MG63 (cell line): ENCODE data around the gene EFL1. TPM values are rescaled to one million over a fixed set of nuclear protein-coding genes. Genes with fewer than 3 reads are reported as not detected.

ENCODE experiments used
- DNase-seq: peaks from one replicate; pipeline ENCODE4 v3.0.0-alpha.2; 2020
- H3K27me3 ChIP-seq: fragments of 250-450 bp; sonication (Bioruptor Pico); 2 replicates; pipeline ENCODE4 v1.5.1; 2020; ENCODE audit warnings: mild to moderate bottlenecking, moderate library complexity
- H3K36me3 ChIP-seq: fragments of 250-450 bp; sonication (Bioruptor Pico); 2 replicates; pipeline ENCODE4 v1.5.1; 2020; ENCODE audit warnings: mild to moderate bottlenecking, moderate library complexity
- H3K4me3 ChIP-seq: fragments of 250-450 bp; sonication (Bioruptor Pico); 2 replicates; pipeline ENCODE4 v1.5.1; 2020; ENCODE audit warnings: mild to moderate bottlenecking, moderate library complexity
- H3K9me3 ChIP-seq: fragments of 250-450 bp; sonication (Bioruptor Pico); 2 replicates; pipeline ENCODE4 v1.5.1; 2020; ENCODE audit warnings: mild to moderate bottlenecking, moderate library complexity
- total RNA-seq: library from RNA; depleted of rRNA; stranded (reverse); fragments of >200 nt; shearing (Covaris generic); gene quantifications from 2 replicates; pipeline ENCODE4 v1.2.3, GENCODE V29; 2014; ENCODE audit warnings: low replicate concordance

EFL1 gene
- total RNA-seq, 1 experiment from 2014 or later, result 18.2 TPM

DNA sequence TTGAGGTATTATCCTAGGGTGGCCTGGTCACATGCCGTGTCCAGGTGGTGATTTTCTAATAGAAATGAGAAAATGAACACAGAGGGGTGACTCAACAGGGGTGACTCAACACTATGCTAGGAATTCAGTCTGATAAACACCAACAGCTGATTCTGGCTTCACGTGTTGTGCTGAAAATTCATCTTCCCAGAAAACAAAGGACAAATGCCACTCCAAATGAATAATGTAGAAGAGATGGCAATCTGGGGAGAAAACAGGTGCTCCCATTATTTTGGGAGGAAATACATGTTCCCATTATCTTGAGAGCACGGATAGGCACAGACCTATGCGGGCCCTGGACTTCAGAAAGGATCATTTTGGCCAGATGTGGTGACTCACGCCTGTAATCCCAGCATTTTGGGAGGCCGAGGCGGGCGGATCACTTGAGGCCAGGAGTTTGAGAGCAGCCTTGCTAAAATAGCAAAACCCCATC, 115.5 kb downstream of the EFL1 start:
- peaks cover 40% of the 10 kb centered on the region for H3K36me3 ChIP-seq
- peak; percentile 74 for DNase-seq

DNA sequence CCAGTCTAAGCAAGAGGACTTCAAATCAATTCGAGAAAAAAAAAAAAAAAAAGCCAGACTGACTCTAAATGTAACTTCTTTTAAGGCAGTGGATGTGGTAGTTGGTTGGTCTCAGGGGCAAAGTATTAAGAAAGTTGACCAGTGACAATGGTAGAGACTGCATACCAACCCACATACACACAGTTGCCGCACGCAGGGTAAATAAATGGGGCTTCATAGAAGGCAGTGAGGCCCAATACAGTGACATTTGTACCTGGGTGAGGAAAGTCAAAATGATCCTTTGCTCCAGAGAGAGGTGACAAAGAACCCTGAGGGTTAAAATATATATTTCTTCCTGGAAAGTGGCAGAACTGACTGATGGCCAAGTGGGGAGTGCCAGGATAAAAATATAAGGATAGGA, 116.0 kb downstream of the EFL1 start:
- H3K9me3 ChIP-seq, result no peaks in the 10 kb centered on the region
- no peaks in the 10 kb centered on the region for H3K27me3 ChIP-seq
- peaks cover 38% of the 10 kb centered on the region for H3K36me3 ChIP-seq
- no peak overlapping the region for H3K4me3 ChIP-seq
- DNase-seq, result no peak

More for the DNA sequence above, 115.5 kb downstream of the EFL1 start:
- H3K9me3 ChIP-seq, result no peaks in the 10 kb centered on the region
- H3K27me3 ChIP-seq, result no peaks in the 10 kb centered on the region
- H3K4me3 ChIP-seq, result no peak overlapping the region

DNA sequence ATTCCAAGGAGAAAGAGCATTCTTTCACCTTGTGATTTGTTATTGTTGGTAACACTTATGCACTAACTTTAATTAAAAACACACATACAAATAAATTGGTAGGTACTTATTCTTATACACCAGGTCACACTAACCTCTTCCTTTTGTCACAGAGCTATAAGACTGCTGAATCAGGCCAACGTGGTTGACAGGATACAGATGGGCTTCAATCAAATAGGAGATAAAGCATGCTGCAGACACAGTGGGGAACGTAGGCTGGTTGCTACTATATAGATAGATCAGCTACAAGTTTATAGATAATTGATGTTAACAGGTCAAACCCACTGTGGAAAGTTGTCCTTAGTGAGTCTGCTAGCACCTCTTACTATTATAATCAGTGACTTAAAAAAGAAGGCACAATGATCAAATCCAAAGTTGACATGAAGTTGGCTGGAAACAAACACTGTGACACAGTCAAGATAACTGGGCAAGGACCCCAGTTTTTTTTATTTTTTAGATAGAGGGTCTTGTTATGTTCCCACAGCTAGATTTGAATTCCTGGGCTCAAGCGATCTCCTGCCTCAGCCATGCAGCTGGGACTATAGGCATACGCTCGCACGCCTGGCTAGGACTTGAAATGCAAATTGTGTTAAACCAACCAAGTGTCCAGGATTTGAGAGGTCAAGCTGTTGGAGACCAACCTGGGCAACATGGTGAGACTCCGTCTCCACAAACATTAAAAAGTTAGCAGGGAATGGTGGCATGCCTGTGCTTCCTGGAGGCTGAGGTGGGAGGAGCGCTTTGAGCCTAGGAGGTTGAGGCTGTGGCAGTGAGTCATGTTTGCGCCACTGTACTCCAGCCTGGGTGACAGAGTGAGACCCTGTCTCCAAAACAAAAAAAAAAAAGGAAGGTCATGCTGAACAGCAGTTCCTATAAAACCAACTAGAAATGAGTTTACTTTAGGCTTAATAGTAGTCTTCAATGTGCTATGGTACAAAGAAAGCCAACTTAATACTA, 118.8 kb downstream of the EFL1 start:
- Histone ChIP-seq H3K4me3 (no peak overlapping the region), H3K27me3 (no peaks in the 10 kb centered on the region), H3K9me3 (no peaks in the 10 kb centered on the region), H3K36me3 (peaks cover 22% of the 10 kb centered on the region)
- DNase-seq, result no peak

DNA sequence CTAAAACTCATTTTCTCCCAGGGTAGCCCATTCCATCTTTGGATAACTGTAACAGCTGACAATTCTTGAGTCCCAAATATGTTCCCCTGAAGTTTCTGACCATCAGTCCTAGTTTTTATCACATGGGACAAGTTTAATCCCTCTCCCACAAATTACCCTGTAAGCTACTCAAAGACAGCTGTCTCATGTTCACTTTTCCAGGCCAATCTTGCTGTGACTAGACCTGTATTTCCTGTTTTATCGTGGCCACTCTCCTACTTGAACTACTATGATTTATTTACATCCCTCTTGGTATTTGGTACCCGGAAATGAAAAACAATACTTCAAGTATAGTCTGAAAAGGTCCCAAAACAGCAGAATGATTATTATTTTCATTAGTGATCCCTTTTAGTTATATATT, 121.6 kb downstream of the EFL1 start:
- Histone ChIP-seq H3K9me3 (no peaks in the 10 kb centered on the region), H3K27me3 (no peaks in the 10 kb centered on the region), H3K4me3 (no peak overlapping the region), H3K36me3 (peaks cover 38% of the 10 kb centered on the region)
- DNase-seq, result no peak

DNA sequence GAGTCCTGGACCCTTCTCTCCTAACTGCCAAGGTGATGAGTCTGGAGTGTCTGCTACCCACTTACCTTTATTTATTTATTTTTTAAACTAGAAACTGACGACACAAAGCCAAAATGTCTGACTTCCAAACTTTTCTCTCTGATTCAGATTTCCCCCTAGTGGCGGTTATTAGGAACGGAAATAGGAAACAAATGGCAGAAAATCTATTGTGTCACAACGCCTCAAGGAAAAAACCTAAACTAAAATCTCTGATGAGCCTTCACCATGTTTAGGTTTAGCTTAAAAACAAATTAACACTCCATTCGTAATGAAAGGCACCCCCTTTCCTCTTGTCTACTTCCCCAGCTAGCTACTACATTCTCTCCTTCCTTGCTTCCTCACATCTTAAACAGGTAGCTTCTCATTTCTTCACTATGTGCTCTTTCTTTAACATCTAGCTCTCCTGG, 122.7 kb downstream of the EFL1 start:
- no peak overlapping the region for H3K4me3 ChIP-seq
- DNase-seq, result no peak
- H3K36me3 ChIP-seq, result peaks cover 38% of the 10 kb centered on the region
- H3K9me3 ChIP-seq, result no peaks in the 10 kb centered on the region
- H3K27me3 ChIP-seq, result no peaks in the 10 kb centered on the region

DNA sequence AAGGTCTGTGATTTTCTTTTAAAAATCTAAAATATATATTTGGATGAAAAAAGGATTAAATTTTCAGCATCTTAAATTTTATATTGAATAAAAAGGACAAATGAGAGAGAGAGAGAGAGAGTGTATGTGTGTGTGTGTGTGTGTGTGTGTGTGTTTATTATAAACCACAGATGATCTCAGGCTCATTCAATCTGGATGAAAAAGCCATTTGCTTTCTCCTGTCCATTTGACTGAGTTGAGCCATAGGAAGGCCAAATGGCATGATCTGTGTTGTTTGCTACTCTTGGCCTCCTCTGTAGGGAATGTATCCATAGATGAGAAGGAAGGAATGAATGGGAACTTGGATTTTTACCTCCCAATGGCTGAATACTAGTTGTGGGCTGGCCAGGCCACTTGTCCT, 124.2 kb downstream of the EFL1 start:
- Histone ChIP-seq H3K9me3 (no peaks in the 10 kb centered on the region), H3K36me3 (peaks cover 39% of the 10 kb centered on the region), H3K4me3 (no peak overlapping the region), H3K27me3 (no peaks in the 10 kb centered on the region)
- no peak for DNase-seq

DNA sequence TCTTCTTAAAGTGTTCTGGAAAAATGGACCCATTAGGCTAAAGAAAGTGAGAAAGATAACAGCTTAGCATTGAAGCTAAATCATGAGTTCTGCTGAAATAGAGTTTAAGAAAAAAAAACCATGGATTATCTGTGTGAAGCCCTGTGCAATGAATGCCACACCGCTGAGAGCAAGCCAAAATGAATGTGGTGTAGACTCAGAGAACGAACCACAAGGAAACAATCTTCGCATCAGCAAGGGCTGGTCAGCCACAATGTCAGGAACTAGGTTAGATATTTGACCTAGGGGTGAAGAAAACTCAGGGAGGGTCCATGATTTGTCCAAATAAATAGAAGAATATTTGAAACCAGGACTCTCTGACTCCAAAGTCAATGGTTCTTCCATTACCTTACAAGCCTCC, 125.3 kb downstream of the EFL1 start:
- Histone ChIP-seq H3K9me3 (no peaks in the 10 kb centered on the region), H3K36me3 (peaks cover 36% of the 10 kb centered on the region), H3K4me3 (no peak overlapping the region), H3K27me3 (no peaks in the 10 kb centered on the region)
- no peak for DNase-seq

DNA sequence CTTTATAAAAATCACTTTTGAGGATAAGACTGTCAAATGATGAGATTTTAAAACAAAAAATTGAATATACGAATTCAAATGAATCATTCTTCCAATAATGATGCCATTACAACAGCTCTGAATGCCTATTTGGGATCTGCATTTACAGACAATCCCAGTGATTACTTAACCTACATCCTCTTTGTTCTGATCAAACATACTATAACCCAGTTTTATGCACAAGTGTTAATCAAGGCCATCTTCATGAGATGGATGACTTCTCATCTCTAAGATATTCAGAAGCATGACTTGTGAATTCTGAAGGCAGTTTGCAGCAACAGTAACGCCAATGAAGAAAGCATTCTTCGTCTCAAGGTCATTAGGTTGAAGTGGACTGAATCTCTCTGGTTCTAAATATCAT, 126.4 kb downstream of the EFL1 start:
- Histone ChIP-seq H3K36me3 (peaks cover 31% of the 10 kb centered on the region), H3K27me3 (no peaks in the 10 kb centered on the region), H3K4me3 (no peak overlapping the region), H3K9me3 (no peaks in the 10 kb centered on the region)
- DNase-seq, result no peak

DNA sequence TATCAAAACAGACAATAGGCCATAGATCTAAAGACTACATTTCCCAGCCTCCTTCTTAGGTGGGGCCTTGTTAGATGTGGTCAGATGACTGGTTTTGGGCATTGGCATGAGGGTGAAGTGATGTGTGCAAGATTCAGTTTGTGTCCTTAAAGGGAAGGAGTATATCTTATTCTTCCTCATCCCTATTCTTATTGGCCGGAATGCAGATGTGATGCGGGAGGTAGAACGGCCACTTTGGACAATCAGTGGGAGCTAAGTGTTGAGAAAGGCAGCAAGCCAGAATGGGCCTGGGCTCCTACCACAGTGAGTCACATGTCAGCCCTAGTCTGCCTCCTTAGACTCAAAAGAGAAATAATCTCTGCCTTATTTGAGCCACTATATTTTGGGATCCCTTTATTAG, 126.9 kb downstream of the EFL1 start:
- Histone ChIP-seq H3K9me3 (no peaks in the 10 kb centered on the region), H3K27me3 (no peaks in the 10 kb centered on the region), H3K36me3 (peaks cover 31% of the 10 kb centered on the region), H3K4me3 (no peak overlapping the region)
- peak; percentile 20 for DNase-seq

DNA sequence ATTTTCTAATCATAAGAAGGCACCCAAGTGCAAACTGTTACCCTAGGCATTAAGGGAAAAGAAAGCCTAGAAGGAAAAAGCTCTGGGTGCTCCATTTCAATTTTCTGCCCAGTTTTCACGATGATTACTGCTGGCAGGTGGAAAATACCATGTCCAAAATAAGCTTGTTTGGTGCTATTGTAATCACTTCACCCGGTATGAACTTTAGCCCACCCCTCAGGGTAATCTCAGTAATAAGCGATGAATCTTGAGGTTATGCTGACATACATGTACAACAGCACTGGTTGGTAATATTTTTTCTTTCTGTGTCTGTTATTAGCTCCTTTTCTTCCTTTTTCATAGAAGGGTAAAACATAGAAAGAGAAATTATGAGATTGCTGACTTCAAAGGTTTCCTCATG, 128.1 kb downstream of the EFL1 start:
- no peaks in the 10 kb centered on the region for H3K9me3 ChIP-seq
- H3K4me3 ChIP-seq, result no peak overlapping the region
- H3K36me3 ChIP-seq, result peaks cover 35% of the 10 kb centered on the region
- no peak for DNase-seq
- H3K27me3 ChIP-seq, result no peaks in the 10 kb centered on the region

DNA sequence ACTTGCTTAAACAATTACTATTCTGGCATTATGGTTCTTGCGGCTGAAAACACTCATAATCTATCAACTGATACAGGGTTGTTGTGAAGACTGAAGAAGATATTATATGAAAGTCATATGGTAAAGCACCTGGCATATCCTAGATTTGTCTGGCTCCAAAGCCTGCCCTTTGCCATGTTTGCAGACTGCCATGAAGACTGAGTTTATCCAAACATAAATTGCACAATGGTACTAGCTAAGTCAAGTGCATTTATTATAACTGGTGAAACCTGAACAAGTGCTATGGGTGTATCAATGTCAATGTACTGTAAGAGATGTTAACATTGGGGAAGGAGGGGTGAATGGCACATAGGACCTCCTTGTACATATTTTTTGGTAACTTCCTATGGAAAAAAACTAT, 129.3 kb downstream of the EFL1 start:
- Histone ChIP-seq H3K27me3 (no peaks in the 10 kb centered on the region), H3K4me3 (no peak overlapping the region), H3K36me3 (peaks cover 28% of the 10 kb centered on the region), H3K9me3 (no peaks in the 10 kb centered on the region)
- DNase-seq, result no peak

DNA sequence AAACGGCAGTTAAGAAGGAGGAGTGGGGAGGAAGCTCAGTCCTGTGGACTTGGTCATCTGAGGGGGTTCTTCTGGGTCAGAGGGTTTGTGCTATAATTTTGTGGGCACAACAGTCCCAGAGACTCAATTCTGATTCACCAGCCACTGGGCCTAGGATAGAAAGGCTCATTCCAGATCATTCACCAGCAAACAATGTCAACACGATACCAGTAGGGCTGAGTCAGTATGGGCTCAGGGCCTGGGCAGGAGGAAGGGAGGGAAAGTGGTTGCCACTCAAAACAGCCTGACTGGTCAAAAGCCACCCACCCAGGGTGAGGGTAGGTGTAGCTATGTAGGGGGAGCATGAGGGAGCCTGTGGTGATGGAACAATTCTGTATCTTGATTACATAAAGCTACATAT, 129.8 kb downstream of the EFL1 start:
- Histone ChIP-seq H3K27me3 (no peaks in the 10 kb centered on the region), H3K4me3 (no peak overlapping the region), H3K9me3 (no peaks in the 10 kb centered on the region), H3K36me3 (peaks cover 23% of the 10 kb centered on the region)
- peak; percentile 92 for DNase-seq

DNA sequence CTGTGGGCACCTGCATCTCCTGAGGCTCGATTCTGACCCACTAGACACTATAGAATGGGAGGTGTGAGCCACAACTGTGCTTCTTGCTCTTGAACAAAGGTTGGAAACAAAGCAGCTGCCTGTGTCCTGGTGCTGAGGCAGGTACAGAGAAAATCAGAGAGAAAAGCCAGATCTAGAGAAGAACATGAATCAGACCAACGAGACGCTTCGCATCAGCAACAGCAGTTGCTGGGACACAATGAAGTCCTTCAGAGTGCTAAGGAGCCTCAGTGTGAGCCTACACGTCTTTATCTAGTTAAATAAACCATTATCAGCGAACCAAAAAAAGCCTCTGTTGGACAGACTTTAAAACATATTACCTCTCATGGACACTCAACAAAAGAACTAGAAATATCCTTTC, 130.4 kb downstream of the EFL1 start:
- H3K9me3 ChIP-seq, result no peaks in the 10 kb centered on the region
- H3K27me3 ChIP-seq, result no peaks in the 10 kb centered on the region
- DNase-seq, result no peak
- H3K4me3 ChIP-seq, result no peak overlapping the region
- peaks cover 21% of the 10 kb centered on the region for H3K36me3 ChIP-seq

DNA sequence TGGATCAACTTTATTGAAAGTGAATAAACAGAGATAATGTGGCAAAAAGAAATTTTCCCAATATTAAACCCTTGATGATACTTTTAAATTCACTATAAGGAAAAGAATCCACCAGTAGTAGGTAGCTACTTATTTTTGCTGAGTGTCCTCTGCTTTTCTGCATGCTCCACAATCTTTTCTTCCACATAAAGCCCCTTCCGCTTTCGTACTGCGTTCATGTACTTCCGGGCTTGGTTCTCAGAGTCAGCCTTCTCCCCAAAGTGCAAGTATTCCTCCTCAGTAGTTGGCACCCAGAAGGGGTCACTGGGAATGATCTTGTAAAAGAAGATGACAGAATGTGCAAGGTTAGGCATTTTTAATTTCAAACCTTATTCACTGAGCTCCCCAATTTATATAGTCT, 132.3 kb downstream of the EFL1 start:
- Histone ChIP-seq H3K27me3 (no peaks in the 10 kb centered on the region), H3K36me3 (peaks cover 14% of the 10 kb centered on the region), H3K4me3 (no peak overlapping the region), H3K9me3 (no peaks in the 10 kb centered on the region)
- DNase-seq, result no peak

DNA sequence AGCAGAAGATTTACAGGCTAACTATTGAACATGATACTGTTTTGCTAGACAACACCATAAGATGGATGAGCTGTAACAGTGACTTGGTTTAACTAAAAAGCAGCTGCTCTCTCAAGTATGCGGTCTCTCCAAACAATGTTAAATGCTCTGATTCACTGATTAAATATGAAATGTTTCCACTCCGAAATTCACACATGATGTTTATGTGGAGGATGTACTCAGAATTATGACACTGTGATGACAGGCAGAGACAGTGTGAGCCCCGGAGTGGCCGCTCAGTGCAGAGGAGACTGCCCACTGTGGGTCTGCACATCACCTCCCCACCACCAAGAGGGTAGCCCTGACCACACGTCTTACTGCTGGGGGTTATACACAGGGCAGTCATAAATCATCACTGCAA, 132.8 kb downstream of the EFL1 start:
- Histone ChIP-seq H3K27me3 (no peaks in the 10 kb centered on the region), H3K4me3 (no peak overlapping the region)
- DNase-seq, result peak; percentile 69

DNA sequence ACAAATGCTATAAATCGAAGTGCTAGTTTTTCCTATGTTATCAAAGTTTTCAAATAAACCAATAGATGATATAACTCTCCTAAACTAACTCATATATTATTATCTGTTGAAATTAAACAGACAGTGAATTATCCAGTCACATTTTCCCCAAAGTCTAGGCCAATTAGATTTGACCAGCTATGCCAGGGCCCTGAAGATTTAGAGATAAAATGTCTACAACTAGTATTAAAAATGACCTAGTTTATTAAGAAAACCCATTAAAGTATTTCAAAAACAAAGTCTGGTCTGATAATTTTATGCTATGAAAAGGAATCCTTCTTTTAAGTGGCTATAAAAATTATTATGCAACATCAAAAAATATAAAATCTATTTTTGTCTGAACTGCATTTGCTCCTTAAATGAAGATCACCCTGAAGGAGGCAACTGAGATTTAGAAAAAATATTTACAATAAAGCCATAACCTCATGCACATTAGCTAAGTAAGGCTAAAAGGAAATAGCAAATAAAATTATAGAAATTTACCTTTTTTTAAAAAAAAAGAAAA, 133.3 kb downstream of the EFL1 start:
- DNase-seq, result no peak
- no peaks in the 10 kb centered on the region for H3K9me3 ChIP-seq
- no peaks in the 10 kb centered on the region for H3K27me3 ChIP-seq
- H3K4me3 ChIP-seq, result no peak overlapping the region
- peaks cover 10% of the 10 kb centered on the region for H3K36me3 ChIP-seq

More for the DNA sequence above, 132.8 kb downstream of the EFL1 start:
- peaks cover 14% of the 10 kb centered on the region for H3K36me3 ChIP-seq
- no peaks in the 10 kb centered on the region for H3K9me3 ChIP-seq

DNA sequence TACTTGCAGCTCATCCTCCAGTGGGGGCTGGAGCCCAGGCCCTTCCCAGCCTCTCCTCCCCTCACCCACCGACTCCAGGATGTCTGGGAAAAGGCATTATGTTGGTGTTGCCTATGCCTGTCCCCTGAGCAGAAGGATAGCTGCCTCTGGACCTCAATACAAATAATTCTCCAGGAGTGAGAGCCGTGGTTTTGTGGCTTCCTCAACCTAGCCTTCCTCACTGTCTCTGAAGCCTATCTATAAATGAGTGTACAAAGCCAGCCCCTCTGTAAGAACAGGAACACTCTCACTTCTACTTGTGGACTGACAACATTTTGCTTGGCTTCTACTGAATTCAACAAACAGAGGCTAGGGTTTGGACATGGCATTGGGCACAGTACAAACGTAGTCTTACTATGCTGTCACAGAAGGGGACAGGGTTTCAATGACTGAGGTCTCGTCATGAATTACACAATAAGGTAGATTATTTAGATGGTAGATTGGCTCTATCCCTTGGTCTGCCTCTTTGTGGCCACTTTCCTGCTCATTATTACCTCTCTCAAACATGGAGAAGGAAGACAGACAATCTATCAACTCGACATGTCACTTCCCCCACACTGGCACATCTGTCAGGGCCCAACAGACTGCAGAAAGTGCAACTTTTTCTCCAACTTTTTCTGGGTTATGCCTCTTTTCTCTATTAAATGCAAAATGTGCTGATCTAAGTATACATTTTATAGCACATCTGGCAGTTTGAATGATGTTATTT, 134.0 kb downstream of the EFL1 start:
- no peak overlapping the region for H3K4me3 ChIP-seq
- no peak for DNase-seq
- no peaks in the 10 kb centered on the region for H3K27me3 ChIP-seq
- H3K9me3 ChIP-seq, result no peaks in the 10 kb centered on the region
- H3K36me3 ChIP-seq, result peaks cover 10% of the 10 kb centered on the region
